ENCODE results near the gene CNTLN. TPM values are rescaled to one million over a fixed set of nuclear protein-coding genes. Genes with fewer than 3 reads are reported as not detected.
A peak's percentile ranks its signal among the peaks of the same experiment; 100 is the strongest.
"Not testable (repeated sequence)": the region's sequence is repeated elsewhere in the genome, so short reads cannot be mapped to it uniquely, and the experiment has no call there.

The CNTLN gene
- total RNA-seq, 1 donor from 2014 or later: 20.5 TPM

DNA sequence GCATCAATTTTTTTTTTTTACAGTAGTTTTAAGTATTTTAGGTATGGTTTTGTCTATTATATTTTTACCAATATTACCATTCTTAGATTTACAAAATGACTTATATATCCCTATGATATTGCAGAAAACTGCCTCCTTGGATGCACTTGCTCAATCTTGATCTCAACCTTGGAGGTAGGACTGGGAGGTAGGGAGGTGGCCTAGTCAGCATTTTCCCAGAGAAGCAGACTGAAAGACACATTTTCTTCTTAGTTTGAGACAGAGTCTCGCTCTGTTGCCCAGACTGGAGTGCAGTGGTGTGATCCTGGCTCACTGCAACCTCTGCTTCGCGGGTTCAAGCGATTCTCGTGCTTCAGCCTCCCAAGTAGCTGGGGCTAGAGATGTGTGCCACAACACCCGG, 268.7 kb downstream of the CNTLN start:
- no peak for DNase-seq

DNA sequence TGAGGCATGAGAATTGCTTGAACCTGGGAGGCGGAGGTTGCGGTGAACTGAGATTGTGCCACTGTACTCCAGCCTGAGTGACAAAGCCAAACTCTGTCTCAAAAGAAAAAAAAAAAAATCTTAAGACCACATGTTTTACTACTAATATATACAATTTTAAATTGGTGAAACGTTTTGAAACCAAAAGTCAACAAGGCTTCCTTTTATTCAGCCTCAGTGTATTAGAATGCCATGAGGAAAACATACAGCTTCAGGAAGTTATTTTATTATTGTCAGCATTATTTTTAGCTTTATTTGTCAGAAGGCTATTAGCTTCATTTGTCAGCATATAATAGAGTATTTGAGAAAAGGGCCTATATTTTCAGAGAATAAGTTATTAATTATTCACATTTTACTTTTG, 280.1 kb downstream of the CNTLN start:
- DNase-seq: no peak

DNA sequence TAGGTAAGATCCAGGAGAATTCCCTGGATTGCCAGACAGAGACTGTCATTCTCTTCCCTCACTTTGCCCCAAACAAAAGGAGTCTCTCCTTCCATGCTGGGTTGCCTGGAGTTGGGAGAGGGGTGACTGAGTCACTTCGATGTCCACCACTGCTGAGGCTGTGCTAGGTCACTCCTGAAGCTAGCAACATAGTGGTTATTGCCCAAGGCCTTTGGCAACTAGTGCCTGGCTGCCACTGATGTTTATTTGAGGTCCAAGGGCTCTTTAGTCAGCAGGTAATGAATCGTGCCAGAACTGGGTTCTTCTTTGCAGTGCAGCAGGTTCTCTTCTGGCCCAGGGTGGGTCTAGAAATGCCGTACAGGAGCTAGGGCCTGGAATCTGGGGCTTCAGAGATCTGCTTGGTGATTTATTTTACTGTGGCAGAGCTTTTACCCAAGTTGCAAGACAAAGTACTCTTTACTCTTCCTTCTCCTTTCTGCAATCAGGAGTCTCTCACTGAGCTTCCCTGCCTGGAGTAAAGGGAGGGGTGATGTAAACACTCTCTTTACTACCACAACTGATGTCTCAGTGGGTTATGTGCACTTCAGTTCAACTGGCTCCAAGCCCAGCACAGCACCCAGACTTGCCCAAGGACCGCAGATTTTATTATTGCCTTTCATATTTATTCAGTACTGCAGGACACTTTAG, 288.3 kb downstream of the CNTLN start:
- DNase-seq: no peak

DNA sequence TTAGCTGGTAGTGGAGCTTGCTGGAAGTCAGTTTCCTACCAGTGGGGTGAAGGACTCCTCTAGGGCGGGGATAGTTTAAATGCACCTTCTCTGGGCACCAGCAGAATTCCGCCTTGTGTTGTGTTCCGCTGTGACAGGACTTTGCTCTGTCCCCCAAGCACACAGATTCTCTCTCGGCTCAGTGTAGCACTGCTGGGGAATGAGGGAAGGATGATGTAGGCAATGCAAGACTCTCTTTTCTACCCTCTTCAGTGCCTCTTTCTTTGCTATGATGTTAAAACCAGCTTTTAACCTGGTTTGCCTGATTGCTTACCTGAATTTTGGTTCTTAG, 288.8 kb downstream of the CNTLN start:
- no peak for DNase-seq

DNA sequence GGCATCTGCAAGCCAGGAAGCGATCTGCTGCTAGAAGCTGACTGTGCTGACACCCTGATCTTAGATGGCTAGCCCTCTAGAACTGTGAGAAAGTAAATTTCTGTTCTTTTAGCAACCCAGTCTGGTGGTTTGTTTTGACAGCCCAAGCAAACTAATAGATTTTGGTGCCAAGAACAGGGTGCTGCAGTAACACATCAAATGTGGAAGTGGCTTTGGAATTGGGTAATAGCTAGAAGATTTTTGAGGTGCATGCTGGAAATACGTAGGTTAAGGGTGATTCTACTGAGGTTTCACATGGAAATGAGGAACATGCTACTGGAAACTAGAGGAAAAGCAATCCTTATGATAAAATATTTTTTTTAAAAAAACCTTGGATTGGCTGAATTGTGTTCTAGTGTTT, 290.5 kb downstream of the CNTLN start:
- no peak for DNase-seq

DNA sequence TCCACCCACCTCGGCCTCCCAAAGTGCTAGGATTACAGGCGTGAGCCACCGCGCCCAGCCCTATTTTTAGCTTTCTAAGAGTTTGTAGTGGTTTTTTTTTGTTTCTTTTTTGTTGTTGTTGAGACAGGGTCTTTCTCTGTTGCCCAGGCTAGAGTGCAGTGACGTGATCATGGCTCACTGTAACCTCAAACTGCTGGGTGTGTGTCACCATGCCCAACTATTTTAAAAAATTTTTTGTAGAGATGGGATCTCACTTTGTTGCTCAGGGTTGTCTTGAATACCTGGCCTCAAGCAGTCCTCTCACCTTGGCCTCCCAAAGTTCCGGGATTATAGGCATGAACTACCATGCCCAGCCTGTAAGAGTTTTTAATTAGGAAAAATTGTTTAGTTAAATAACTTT, 298.7 kb downstream of the CNTLN start:
- DNase-seq: no peak

DNA sequence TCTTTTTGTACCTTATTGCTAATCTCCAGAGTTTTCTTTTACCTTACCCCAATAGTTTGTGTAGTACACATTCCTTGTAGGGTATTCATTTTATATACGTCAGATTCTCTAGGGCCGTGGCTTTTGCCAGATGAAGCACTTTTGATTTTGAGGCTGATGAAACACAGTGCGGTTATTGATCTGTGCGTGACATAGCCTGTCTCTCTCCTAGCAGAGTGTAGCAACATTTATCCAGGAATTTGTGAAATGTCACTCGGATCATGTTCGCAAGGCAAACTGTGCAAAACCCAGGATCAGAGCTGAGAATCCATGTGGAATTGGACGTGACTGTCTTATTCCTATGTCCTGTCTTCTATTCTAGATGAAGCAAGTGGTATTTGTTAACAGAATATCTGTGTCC, 302.0 kb downstream of the CNTLN start:
- DNase-seq: no peak

DNA sequence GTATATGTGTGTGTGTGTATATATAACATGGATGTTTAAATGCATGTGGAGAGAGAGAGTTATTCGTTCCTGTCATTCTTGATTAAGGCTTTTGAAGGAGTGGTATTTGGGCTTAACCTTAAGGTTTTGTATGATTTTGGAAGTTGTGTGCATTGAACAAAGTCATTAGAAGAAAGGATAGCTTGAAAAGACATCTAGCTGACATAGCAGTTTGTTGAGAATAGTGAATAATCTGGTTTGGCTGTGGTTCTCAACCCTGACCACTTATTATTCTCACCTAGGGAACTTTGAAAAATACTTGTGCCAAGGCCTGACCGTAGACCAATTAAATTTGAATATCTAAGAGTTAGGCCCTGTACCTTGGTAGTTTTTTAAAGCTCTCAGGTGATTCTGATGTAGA, 303.0 kb downstream of the CNTLN start:
- no peak for DNase-seq

DNA sequence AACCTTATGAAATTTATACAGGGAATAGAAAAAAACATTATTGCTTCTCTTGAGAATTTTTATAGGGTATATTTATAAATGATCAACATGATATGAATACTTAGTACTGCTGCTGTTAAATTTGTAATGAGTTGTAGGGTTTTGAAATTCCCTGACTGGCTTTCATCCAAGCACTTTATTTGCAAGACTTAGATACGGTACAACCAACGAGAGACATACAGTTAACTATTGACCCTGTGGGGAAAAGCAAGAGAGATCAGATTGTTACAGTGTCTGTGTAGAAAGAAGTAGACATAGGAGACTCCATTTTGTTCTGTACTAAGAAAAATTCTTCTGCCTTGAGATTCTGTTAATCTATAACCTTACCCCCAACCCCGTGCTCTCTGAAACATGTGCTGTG, 310.3 kb downstream of the CNTLN start:
- not testable (repeated sequence) for DNase-seq

DNA sequence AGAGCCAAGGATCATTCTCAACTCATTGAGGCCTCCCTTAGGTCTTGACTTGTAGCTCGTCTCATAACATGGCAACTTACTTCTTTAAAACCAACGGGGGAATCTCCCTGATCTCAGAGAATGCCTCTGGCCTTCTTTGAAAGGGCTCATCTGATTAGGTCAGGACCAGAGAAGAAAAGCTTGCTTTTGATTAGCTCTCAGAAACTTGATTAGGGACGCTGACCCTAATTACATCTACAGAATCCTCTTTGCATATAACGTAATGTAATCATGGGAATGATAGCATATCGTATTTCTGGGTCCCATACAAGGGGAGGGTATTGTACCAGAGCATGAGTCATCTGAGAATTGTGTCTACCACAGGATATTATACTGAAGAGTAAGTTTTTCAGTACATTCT, 318.9 kb downstream of the CNTLN start:
- no peak for DNase-seq

DNA sequence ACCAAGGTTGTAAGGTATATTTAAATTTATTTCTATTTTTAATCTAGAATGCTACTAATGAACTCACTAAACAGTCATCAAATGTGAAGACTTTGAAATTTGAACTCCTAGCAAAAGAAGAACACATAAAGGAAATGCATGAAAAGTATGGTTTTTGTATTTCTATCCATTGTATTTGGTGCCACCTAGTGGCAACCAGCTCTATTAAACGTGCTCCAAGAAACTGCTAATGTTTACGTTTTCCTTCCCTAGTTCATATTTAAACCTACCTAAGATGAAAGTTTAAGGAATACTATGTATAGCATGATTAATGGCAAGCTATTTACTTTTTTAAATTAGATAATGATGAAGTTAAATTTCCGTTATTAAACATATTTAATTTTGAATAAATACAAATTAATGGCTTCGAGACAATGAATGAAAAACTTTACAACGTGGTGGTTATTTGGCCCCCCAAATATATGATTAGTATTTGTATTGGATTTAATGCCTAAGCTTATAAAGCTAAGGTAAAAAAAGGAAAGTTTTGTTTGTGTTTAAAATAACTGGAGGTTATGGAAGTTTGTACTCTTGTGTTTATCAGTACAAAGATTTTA, 328.1 kb downstream of the CNTLN start:
- DNase-seq: peak; percentile 85

DNA sequence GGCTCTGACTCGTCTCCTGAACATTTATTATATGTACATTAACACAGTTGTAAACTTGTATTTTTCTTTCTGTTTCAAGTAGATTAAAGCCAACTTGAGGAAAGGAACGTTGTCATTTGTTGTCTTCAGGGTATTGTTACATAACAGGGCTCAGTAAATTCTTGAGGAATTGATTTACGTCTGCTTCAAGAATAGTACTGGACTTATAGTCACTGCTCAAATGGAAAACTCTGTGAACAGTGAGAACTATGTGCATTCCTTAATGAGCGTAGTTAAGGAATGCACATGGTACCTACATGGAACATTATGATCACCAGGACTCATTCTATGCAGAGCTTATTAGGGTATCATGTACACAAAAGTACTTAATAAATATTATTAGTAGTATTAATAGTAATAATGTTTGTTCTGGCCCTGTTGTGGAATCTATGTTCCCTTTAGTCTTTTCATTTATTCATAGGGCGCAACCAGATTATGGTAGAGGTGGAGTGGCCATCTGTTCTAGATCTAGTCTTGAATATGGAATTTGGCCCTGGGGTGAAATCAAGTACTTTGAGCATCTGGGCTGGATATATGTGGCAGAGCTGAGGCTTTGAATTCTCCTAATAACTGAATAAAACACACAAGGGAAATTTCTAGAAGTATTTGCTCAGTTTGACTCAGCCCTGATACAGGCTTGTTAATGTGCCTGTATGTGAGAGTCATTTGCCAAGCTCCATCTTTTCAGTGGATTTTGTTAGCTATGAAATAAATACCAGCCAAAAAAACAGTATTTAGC, 335.4 kb downstream of the CNTLN start:
- no peak for DNase-seq

DNA sequence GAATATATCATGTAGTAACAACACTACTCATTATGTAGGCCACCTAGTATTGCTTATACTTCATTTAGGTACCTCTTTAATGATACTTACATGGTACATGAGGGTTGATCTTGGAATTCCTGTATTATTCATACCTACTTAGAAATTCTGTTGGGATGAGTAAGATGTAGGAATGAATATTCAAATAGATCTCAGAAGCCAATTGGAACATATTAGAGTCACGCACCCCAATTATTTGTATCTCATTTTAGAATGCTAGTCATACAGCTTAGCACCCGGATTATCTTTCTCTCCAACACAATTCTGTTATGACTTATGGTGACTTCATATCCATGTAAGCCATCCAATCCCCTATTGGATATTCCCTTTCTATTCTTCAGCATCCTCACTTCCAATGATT, 337.3 kb downstream of the CNTLN start:
- no peak for DNase-seq

DNA sequence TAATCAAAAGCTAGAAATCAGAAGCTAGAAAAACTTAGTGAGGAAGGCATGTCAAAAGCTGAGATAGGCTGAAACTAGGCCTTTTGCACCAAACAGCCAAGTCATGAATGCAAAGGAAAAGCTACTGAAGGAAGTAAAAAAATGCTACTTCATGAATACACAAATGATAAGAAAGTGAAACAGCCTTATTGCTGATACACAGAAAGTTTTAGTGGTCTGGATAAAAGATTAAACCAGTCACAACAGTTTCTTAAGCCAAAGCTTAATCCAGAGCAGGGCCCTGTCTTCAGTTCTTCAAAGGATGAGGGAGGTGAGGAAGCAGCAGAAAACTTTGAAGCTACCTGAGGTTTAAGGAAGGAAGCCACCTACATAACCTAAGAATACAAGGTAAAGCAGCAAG, 341.6 kb downstream of the CNTLN start:
- DNase-seq: no peak

DNA sequence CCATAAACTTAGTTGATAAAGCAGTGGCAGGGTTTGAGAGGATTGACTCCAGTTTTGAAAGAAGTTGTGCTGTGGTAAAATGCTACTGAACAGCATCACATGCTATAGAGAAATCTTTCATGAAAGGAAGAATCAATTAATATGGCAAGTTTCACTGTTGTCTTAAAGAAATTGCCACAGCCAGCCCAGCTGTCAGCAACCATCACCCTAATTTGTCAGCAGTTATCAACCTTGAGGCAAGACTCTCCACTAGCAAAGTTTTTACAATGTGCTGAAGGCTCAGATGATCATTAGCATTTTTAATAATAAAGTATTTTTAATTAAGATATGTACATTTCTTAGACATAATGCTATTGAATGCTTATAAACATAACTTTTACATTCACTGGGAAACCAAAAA, 343.0 kb downstream of the CNTLN start:
- DNase-seq: no peak

DNA sequence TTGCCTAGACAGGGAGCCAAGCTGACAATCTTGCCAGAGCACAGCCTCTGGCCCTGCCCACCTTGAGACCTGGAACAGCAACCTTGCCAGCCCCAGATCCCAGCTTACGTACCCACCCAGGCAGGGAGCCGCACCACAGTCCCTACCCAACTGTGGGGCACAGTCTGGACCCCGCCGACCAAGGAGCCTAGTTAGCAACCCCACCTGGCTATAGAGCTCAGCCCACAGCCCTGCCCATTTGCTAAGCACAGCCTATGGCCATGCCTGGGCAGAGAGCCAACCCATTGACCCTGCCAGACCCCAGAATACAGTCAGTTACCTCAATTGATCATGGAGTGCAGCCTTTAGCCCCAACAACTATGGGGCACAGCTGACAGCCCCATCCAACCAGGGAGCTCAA, 346.1 kb downstream of the CNTLN start:
- DNase-seq: no peak

DNA sequence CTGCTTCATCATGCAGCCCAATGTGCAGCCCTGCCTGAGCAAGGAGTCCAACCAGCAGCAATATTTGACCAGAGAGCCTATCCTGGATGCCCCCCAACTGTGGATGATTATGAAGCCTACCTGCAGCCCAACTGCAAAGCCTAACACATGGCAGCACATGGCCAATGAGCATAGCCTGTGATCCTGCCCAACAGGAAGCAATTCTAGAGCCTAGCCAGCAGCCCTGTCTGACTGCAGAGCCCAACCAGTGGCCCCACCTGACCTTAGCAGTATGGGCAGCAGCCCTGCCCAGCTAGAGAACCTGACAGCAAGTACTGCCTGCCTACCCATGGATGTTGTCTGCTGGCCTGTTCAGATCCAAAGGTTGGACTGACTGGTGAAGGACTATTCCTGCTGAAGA, 346.7 kb downstream of the CNTLN start:
- no peak for DNase-seq

DNA sequence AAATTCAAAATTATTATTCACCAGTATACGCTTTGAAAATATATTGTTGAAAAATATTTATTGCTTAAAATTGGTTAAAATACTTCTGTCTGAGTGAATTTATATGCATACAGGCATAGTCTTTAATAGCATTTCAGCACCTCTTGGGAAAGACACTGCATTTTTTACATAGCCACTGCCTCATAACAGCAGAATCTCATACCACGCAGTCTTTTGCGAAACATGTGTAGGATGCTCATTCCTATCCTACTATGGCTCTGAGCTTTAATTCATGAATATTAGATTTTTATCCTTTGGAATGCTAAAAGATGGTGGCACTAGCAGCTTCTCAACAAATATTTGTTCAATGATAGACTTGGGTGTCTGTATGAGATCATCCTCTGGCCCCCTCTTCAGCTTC, 350.1 kb downstream of the CNTLN start:
- DNase-seq: no peak

DNA sequence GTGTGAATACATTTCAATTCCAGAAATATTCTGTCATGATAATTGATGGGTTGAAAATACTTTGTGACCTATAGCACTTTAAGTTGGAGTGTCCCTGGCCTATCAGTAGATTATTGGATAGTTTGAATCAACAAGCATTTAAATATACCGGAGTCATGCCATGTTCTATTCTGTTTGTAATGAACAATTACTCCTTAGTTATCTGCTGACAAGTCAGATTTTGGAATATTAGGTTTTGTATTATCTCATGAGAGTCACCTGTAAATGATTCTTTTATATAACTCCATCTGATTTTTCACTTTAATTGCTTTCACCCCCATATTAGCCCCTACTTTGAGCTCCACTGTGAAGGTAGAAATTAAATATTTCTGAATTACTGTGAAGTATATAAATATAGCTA, 351.6 kb downstream of the CNTLN start:
- no peak for DNase-seq

DNA sequence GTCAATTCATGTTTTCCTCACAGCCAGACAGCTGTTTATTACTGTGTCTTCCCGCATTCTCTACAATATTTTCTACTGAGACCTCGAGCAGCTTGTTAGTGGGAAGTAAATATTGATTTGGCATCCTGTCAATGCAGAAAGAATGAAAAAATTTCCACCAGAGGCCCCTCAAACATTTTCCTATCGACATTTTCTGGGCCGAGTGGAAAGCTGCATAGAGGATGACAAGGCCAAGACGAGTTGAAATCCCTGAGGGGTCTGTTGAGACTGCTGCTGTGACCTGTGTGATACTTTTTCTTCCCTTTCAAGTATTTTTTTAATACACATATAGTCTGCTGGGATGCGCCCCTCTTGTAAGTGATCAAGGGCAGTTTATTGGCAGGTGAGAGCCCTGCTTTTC, 352.6 kb downstream of the CNTLN start:
- DNase-seq: peak; percentile 37

DNA sequence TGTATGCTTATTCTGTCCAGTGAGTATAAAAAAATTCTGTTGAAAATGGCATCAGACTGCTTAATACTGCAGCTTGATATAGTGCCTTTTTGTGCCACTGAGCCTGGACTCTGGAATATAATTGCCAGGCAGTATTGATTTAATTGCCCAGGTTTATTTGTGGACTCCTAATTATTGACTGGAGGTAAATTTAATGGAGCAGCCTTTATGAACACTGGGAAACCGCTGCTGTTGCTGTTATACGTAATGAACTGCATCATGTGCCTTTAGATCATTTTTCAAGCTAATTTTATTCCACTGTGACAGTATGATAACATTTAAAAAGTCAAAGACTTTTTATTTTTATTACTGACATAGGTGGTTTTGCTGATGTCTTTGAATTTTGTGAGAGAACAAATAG, 353.8 kb downstream of the CNTLN start:
- no peak for DNase-seq

DNA sequence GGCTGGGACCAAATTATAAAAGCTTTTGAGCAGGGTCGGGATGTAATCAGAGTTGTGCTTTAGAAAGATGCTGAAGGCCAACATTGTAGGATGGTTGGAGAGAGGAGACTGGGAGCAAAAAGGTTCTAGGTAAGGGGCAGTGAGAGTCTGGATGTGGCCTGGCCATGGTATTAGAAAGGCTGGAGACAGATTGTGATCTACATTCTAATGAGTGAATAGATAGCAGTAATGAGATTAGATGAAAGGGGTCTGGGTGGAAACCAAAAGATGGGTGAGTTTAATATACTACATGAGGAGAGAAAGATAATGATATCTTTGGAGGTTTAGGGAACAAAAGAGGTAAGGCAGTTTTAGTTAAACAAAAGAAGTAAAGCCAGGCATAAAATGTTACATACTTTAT, 355.3 kb downstream of the CNTLN start:
- DNase-seq: no peak

DNA sequence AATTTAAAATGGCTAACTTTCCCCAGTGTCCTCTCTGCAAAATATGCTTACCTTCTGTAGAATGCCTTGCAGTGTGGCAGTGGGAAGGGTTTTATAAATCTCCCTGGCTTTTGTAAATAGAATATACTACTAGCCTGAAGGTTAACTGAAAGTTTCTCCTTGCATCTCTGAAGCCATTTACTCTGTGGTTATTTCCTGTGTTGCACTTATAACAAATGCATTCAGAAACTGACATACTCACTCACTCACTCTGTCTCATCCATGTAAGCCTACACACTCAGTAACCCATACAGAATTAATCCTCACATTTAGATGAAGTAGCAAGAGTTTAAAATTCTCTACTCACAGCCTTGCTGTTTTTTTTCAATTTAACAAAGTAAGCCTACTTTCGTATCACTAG, 356.9 kb downstream of the CNTLN start:
- DNase-seq: no peak

DNA sequence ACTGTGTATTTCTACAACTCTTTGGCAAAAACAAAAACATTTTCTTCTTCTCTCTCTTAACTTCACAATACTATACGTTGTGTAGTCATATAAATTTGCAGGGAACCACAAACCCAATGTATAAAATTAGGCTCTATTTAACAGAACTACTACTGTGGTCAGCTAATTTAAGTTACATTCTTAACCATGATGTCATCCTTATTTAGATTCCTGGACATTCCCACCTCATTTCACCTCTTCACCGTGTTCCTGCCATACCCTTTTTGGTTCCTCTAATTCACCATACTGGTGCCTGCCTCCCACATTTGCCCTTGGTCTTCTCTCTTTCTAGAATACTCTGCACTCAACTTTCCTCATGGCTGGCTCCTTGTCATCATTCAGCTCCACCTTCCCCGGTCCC, 368.4 kb downstream of the CNTLN start:
- DNase-seq: no peak

Data from tongue (tissue), 2 donors.